ENCODE data around the gene PAQR3.

DNA sequence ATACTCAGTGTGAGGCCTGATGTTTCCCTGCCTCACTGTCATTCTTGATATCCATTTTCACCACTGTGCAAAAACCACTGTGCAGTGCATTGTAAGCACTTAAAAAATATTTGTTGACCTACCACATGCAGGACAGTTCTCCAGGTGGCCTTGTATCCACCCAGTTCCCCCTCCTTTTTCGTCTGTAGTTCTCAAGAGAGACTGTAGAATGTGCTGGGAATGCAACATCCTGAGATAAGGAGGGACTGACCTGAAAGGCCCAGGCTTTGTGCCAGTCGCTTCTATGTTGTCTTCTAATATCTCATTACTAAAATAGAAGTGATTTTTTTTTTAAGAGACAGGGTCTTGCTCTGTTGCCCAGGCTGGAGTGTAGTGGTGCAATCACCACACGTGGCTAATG lies 21.7 kb upstream of the PAQR3 start:
- TF ChIP-seq POLR2A (IDR thresholded peaks at IDR 0.05), result no peak
- TF ChIP-seq, protein P1, sequence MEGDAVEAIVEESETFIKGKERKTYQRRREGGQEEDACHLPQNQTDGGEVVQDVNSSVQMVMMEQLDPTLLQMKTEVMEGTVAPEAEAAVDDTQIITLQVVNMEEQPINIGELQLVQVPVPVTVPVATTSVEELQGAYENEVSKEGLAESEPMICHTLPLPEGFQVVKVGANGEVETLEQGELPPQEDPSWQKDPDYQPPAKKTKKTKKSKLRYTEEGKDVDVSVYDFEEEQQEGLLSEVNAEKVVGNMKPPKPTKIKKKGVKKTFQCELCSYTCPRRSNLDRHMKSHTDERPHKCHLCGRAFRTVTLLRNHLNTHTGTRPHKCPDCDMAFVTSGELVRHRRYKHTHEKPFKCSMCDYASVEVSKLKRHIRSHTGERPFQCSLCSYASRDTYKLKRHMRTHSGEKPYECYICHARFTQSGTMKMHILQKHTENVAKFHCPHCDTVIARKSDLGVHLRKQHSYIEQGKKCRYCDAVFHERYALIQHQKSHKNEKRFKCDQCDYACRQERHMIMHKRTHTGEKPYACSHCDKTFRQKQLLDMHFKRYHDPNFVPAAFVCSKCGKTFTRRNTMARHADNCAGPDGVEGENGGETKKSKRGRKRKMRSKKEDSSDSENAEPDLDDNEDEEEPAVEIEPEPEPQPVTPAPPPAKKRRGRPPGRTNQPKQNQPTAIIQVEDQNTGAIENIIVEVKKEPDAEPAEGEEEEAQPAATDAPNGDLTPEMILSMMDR (IDR thresholded peaks at IDR 0.05), result no peak

Measured in breast epithelium (tissue), 3 donors.